PC-9 (cell line): Measurements from ENCODE around the gene ASIC5. TPM values are rescaled to one million over a fixed set of nuclear protein-coding genes. Genes with fewer than 3 reads are reported as not detected.

Source experiments
- BruUV-seq: library from RNA; stranded (reverse); fragments of 400-500 nt; replicated peaks from 2 replicates; lab custom pipeline; 2021; lab: Mats Ljungman, UMichigan
- CTCF ChIA-PET: fragments of 300-600 bp; sonication (Branson Sonifier 250); formaldehyde crosslinking; loops from one replicate; lab custom pipeline; 2022; ENCODE audit warnings: antibody characterized with exemption; lab: Charles Lee
- POLR2A ChIA-PET: fragments of 300-600 bp; sonication (Branson Sonifier 250); formaldehyde crosslinking; loops from one replicate; lab custom pipeline; 2022; ENCODE audit warnings: antibody characterized with exemption; ENCODE audit not compliant: unreplicated experiment; lab: Charles Lee
- DNase-seq, 2 experiments: peaks; one replicate each; pipeline versions ENCODE4 v3.0.0 to v3.0.0-alpha.2; 2015 to 2022; ENCODE audit warnings: mixed read lengths in 1 of 2
- H2AFZ ChIP-seq: fragments of 200-600 bp; sonication (generic); 2 replicates; pipeline ENCODE4 v1.8.1; 2017; ENCODE audit warnings: antibody characterized with exemption
- H3F3A ChIP-seq: fragments of 200-600 bp; sonication (generic); 2 replicates; pipeline ENCODE4 v1.8.1; 2017; ENCODE audit warnings: antibody characterized with exemption, mild to moderate bottlenecking, low read depth; ENCODE audit not compliant: insufficient read depth
- H3K27ac ChIP-seq: fragments of 200-600 bp; sonication (generic); 2 replicates; pipeline ENCODE4 v1.6.1; 2016; ENCODE audit warnings: mixed run types
- H3K27me3 ChIP-seq: fragments of 200-600 bp; sonication (generic); 2 replicates; pipeline ENCODE4 v1.6.1; 2016; ENCODE audit warnings: low read depth, mixed run types; ENCODE audit not compliant: insufficient read depth
- H3K36me3 ChIP-seq: fragments of 200-600 bp; sonication (generic); 2 replicates; pipeline ENCODE4 v1.6.1; 2016; ENCODE audit warnings: low read depth, mixed run types
- H3K4me1 ChIP-seq: fragments of 200-600 bp; sonication (generic); replicated peaks from 2 replicates; pipeline ENCODE4 v1.6.1; 2016; ENCODE audit warnings: mixed run types; ENCODE audit not compliant: insufficient read depth
- H3K4me2 ChIP-seq: fragments of 200-600 bp; sonication (generic); 2 replicates; pipeline ENCODE4 v1.6.1; 2017; ENCODE audit warnings: mixed run types
- H3K4me3 ChIP-seq: fragments of 200-600 bp; sonication (generic); 2 replicates; pipeline ENCODE4 v1.6.1; 2016; ENCODE audit warnings: mixed run types
- H3K79me2 ChIP-seq: fragments of 200-600 bp; sonication (generic); 2 replicates; pipeline ENCODE4 v1.6.1; 2017; ENCODE audit warnings: low read depth, mixed run types
- H3K9me2 ChIP-seq: fragments of 200-600 bp; sonication (generic); 2 replicates; pipeline ENCODE4 v1.8.1; 2017; ENCODE audit warnings: mild to moderate bottlenecking; ENCODE audit not compliant: insufficient read depth
- H3K9me3 ChIP-seq: fragments of 200-600 bp; sonication (generic); 2 replicates; pipeline ENCODE4 v1.8.1; 2016; ENCODE audit warnings: low read depth; ENCODE audit not compliant: insufficient read depth
- H4K20me1 ChIP-seq: fragments of 200-600 bp; sonication (generic); 2 replicates; pipeline ENCODE4 v1.8.1; 2017; ENCODE audit not compliant: insufficient read depth
- CTCF ChIP-seq: fragments of 200-600 bp; sonication (generic); conservative IDR thresholded peaks from 2 replicates; pipeline ENCODE4 v1.6.1; 2017; ENCODE audit warnings: mixed run types, antibody characterized with exemption, mild to moderate bottlenecking, moderate library complexity
- EZH2 ChIP-seq: fragments of 200-600 bp; sonication (generic); IDR thresholded peaks from 2 replicates; pipeline ENCODE4 v1.8.0; 2017; ENCODE audit warnings: antibody characterized with exemption, low read depth
- intact Hi-C: fragments of 100-400 bp; cut with micrococcal nuclease; formaldehyde crosslinking; loops from one replicate; pipeline ENCODE4 v1.10.0; 2022; ENCODE audit not compliant: unreplicated experiment
- total RNA-seq: library from RNA; stranded (reverse); gene quantifications from 2 replicates; pipeline ENCODE4 v1.2.3, GENCODE V29; 2021

The ASIC5 gene
- total RNA-seq, 1 experiment from 2014 or later: not detected

- Histone ChIP-seq H3K4me1 (no peaks in the 10 kb centered on the region), H3K9me2 (no peaks in the 10 kb centered on the region), H3K27ac (no peak overlapping the region), H3K36me3 (no peaks in the 10 kb centered on the region), H3K4me2 (no peak overlapping the region), H4K20me1 (no peaks in the 10 kb centered on the region), H3K27me3 (no peaks in the 10 kb centered on the region), H2AFZ (no peak overlapping the region), H3F3A (no peaks in the 10 kb centered on the region), H3K9me3 (no peaks in the 10 kb centered on the region), H3K79me2 (no peaks in the 10 kb centered on the region), H3K4me3 (no peak overlapping the region)
- ChIA-PET CTCF (no interaction called here), POLR2A (no interaction called here)
- no peak for DNase-seq
- intact Hi-C loops: no loop called here
- TF ChIP-seq CTCF: no peak
- TF ChIP-seq EZH2: no peak
- BruUV-seq: no TSS peak
Observed at GRCh38 chr4:155883895-155884294, 17.8 kb upstream of the ASIC5 start.

- H3K27me3 ChIP-seq: no peaks in the 10 kb centered on the region
- CTCF ChIA-PET: no interaction called here
- BruUV-seq: no TSS peak
- POLR2A ChIA-PET: no interaction called here
- intact Hi-C loops: no loop called here
- no peak overlapping the region for H3K4me3 ChIP-seq
- no peak for TF ChIP-seq CTCF
- TF ChIP-seq EZH2: no peak
- no peaks in the 10 kb centered on the region for H3K36me3 ChIP-seq
- H3K9me2 ChIP-seq: no peaks in the 10 kb centered on the region
- H3K9me3 ChIP-seq: no peaks in the 10 kb centered on the region
- H2AFZ ChIP-seq: no peak overlapping the region
- H3K4me1 ChIP-seq: no peaks in the 10 kb centered on the region
- DNase-seq: no peak
- H3K79me2 ChIP-seq: no peaks in the 10 kb centered on the region
- no peaks in the 10 kb centered on the region for H4K20me1 ChIP-seq
- no peak overlapping the region for H3K4me2 ChIP-seq
- H3K27ac ChIP-seq: no peak overlapping the region
- no peaks in the 10 kb centered on the region for H3F3A ChIP-seq
Observed at GRCh38 chr4:155881555-155881954, 15.5 kb upstream of the ASIC5 start.

- Histone ChIP-seq H3F3A (no peaks in the 10 kb centered on the region), H3K27me3 (no peaks in the 10 kb centered on the region), H2AFZ (no peak overlapping the region), H4K20me1 (no peaks in the 10 kb centered on the region), H3K36me3 (no peaks in the 10 kb centered on the region), H3K27ac (no peak overlapping the region), H3K79me2 (no peaks in the 10 kb centered on the region), H3K9me3 (peaks cover 6% of the 10 kb centered on the region; the same call in 1 of the 2 replicates), H3K4me3 (no peak overlapping the region), H3K4me1 (no peaks in the 10 kb centered on the region), H3K4me2 (no peak overlapping the region), H3K9me2 (no peaks in the 10 kb centered on the region)
- intact Hi-C loops: no loop called here
- BruUV-seq: no TSS peak
- CTCF ChIA-PET: no interaction called here
- POLR2A ChIA-PET: no interaction called here
- TF ChIP-seq CTCF: no peak
- no peak for TF ChIP-seq EZH2
- no peak for DNase-seq
Observed at GRCh38 chr4:155879767-155880166, 13.7 kb upstream of the ASIC5 start.
